Muscle of back (tissue), 11 donors: ENCODE data around the gene ARMC12. TPM values are rescaled to one million over a fixed set of nuclear protein-coding genes. Genes with fewer than 3 reads are reported as not detected.

Source experiments
- DNase-seq, 3 donors: peaks; one replicate each; pipeline versions ENCODE4 v3.0.0 to v3.0.0-alpha.2; 2013
- polyA plus RNA-seq, 10 donors: library from polyadenylated mRNA; unstranded; fragments of 120-200 nt; gene quantifications; one replicate each; pipeline ENCODE4 v1.2.1, GENCODE V29; 2013; ENCODE audit not compliant: insufficient read length in 10 of 10

Gene ARMC12
- polyA plus RNA-seq, 10 donors, result 0.59 to 1.6 (median 0.99) TPM

DNA sequence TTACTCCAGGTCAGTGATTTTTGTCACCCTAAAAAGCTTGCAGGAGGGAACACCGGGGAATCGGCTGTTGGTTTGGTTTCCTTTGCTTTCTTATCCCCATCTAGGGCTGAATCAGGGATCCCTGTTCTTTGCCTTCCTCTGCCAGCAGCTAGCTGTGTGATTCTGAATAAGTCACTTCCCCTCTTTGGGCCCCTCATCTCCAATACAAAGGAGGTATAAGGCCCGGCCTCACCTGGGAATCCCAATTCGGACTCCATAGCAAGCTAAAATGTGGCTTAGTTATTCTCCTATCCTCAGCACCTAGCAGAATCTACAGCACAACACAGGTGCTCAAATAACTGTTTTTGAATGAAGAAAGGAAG lies 18.5 kb upstream of the ARMC12 start:
- no peak for DNase-seq

DNA sequence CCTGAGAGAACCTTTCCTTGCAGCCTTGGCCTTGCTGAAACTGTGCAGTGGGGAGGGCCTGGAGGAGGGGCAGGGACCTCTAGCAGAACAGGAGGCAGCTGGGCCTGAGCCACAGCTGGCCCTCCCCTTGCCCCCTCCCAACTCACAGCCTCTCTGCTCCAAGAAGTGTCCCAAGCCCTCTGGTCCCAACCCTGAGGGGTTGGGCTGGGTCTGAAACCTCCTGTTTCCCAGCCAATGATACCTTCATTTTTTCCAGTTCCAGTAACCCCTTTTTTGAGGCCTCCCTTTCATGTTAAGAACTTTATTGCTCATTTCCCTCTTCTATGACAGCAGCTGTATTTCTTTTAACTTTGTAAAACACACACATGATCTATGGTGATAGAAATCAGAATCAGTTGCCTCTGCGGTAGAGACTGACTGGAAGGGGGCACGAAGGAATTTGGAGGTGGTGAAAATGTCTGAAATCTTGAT lies 17.9 kb upstream of the ARMC12 start:
- DNase-seq, result peak in 1 of 3 donors; percentile 71

DNA sequence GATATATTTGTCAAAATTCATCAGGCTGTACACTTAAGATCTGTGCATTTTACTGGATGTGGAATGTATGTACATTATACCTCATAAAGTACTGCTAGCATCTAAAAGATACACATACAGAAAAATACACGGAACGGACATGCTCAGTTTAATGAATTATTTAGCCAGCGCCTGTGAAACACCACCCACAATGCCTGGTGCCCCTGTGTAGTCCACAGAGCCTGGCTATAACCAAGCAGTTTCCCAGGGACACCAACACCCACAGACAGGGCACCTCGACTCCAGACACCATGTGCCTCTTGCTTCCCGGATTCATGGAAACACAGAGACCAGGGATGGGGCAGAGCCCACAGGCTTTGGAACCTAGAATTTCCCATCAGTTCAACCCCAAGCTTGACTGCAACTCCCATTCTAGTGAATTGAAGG lies 17.4 kb upstream of the ARMC12 start:
- no peak for DNase-seq

DNA sequence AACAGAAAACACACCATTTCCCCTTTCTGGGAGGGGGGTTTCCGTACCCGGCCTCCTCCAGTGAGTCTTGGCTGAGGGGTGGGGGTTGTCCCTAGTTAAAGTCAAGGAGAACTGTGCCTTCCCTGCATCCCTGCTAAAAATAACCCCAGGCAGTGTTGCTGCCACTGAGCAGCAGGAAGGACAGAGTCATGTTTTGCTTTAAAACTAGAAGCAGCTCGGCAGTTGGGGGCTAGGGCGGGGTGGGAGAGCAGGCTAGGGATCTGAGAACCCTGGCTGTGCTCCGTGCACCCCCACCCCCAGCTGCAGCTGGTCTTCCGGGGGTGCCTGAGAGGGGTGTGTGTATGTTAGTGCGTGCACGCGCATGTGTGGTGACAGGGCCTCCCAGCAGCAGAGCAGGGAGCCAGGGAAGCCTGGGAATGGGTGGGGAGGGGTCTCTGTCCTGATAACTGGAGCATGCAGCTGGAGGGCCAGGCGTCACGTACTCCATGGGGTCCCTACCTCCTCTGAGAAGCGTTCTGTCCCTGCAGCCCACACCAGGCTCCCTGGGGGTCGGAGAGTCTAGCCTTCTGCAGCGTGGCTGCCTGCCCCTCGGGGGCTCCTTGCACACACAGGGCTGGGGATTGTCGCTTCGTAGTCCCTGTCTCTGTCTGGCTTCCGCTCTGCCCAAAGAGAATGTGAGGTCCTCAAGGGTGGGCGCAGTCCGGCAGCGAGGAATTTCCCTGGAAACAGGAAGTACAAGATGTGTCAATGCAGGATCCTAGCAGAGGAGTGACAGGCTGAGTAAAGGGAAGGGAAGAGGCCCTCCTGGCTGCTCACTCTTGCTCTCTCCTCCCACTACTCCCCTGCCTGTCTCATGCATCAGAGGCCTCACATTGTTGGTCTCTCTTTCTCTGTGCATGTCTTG lies 16.8 kb upstream of the ARMC12 start:
- DNase-seq, result peak; percentile 56 to 92 (median 63)

DNA sequence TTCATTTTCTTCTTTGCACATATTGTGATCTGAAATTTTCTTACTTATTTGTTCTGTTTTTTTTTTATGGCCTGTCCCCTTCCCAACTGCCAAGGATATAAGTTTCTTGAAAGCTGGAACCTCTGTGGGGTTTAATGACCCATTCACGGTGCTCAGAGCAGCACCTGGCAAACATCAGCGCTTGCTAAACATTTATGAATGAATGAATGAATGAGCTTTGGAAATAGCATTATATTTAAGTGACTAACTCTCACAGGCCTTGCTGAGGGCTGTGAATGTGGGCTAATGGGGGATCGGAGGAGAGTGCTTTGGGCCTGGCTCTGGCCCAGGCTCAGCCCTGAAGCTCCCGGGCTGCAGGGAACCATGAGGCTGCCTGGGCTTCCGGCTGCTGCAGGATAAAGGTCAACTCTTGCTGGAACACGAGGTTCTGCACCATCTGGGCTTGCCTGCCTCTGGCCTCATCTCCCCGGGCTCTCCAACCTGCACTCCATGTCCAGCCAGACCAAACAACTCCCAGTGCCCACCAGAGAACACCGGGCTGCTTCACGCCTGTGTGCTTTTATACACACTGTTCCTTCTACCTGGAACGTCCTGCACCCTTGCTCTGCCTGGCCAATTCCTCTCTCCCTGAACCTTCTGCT lies 14.6 kb upstream of the ARMC12 start:
- DNase-seq, result no peak

DNA sequence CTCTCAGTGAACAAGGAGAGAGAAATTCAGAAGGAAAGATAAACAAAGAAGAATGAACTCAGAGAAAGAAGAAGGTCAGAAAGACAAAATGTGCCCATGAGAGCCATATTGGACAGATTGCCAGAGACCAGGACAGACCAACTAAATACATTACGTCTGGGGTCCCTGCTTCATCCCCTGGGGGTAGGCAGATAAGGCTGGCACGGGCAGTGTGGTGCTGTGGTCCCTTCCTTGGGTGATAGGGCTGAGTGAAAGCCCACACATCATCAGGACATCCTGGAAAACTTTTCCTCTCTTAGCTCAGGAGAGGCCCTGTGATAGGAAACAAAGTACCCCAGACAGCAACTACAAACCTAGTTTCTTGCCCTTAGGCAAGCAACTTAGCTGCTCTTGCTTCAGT lies 13.2 kb upstream of the ARMC12 start:
- no peak for DNase-seq

DNA sequence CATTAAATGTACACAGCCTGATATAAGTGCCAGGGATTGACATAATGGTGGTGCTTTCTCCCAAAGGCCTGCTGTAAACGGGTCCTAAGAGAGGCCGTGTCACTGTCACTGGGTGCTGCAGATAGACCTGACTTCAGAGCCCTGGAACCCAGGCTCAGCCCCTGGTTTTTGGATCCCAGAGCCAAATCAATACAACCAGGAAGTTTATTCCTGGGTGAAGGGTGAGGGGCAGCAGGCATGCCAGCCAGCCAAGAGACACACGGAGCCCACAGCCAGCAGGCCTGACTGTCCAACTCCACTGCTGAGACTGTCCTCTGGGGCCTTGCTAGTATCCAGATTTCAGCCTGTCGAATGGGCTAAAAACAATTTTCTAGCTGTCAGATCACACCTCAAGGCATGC lies 12.8 kb upstream of the ARMC12 start:
- DNase-seq, result no peak

DNA sequence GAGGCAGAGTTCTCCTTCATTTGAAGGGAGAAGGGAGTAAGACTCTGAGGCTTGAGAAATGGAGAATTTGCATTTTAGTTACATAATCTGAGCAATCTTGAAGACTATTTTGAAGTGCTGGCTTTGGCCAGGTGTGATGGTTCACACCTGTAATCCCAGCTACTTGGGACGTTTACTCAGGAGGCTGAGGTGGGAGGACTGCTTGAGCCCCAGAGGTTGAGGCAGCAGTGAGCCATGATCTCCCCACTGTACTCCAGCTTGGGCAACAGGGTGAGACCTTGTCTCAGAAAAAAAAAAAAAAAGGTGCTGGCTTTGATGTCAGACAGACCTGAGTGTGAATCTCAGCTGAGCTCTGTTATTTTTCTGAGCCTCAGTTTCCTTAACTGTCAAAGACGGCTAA lies 12.4 kb upstream of the ARMC12 start:
- DNase-seq, result no peak

DNA sequence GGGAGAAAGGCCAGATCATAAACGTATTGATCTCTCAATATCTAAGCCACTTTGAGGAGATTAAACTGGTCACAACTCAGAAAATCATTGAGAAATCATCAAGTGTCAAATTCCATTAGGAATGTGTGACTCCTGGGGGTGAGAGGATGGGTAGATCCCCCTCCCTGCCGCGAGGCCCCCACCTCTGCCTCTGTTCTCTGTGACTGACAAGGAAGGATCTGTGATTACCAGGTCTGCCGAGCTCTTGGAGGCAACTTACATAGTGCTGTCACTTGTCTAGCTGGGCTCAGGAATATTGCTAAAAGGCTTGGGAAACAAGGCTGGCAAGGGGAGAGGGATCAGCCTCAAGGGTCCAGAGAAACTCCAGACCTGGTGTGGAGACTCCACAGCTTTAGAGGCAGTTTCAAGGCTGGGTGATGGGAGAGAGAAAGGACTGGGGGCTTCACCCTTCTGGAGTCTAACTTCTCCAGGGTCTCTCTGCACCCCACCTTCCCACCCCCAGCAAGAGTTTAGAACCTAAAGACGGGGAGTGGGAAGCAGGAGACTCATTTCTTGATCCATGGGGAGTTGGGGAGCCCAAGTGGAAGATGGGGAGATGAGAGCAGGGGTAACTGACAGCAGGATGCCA lies 11.6 kb upstream of the ARMC12 start:
- no peak for DNase-seq

DNA sequence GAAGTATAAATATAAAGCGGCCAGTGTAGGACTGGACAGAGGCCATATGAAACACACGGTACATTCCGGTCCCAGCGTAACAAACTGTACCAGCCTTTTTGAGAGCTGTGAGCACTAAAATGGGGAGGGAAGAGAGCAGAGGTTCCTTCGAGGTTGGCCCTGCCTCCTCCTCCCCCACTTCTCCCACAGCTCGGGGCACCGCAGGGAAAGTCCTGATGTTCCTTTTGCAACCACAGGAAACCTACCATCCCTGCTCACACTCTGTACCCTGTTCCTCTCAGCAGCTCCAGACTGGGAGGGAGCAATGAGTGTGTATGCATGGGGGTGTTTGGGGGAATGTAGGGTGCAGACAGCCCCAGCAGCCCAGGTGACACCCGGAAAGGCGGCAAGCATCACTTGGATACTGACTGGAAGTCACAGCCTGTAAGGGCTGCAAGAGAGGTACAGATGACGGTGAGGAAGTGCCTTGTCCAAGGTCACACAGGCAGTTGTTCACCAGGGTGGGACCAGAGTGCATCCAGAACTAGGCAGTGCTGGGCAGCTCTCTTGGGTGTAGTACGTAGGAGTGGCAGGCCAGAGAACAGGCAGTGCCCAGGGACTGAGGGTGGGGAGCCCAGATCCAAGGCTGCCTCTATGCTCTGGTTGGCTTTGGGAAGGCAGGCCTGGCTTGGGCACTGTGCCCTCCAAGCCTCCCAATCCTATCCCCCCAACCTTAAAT lies 11.0 kb upstream of the ARMC12 start:
- no peak for DNase-seq

DNA sequence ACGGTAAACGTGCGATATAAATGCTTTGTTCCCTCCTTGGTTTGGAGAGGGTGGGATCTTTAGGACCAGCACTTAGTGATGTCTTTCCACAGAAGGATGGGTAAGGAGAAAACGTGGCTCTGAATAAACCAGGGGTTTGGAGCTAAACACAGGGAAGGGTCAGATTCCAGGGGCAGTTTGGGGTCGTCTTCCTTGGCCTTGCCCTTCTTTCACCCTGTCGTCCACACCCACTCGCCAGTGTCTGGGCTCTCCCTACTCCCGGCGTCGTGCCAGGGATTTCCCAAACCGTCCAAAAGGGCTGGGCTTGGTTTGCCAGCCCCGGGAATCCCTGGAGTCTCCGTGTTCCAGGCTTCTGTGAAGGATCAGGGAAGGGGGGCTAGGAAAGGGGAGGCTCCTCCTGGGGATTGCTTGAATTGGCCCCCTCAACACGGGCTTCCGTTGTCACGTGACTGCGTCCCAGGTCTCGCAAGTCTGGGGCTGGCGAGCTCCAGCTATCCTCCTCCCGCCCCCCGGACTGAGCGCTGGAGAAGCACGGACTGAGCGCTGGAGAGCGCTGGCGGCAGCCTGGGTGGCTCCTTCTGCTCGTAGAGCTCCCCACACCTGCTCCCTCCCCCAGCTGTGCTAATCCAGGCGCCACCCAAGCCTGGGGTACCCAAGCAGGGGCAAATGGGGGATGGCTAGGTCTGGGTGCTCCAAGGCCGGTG lies 9.4 kb upstream of the ARMC12 start:
- peak in 2 of 3 donors; percentile 71 to 83 for DNase-seq

DNA sequence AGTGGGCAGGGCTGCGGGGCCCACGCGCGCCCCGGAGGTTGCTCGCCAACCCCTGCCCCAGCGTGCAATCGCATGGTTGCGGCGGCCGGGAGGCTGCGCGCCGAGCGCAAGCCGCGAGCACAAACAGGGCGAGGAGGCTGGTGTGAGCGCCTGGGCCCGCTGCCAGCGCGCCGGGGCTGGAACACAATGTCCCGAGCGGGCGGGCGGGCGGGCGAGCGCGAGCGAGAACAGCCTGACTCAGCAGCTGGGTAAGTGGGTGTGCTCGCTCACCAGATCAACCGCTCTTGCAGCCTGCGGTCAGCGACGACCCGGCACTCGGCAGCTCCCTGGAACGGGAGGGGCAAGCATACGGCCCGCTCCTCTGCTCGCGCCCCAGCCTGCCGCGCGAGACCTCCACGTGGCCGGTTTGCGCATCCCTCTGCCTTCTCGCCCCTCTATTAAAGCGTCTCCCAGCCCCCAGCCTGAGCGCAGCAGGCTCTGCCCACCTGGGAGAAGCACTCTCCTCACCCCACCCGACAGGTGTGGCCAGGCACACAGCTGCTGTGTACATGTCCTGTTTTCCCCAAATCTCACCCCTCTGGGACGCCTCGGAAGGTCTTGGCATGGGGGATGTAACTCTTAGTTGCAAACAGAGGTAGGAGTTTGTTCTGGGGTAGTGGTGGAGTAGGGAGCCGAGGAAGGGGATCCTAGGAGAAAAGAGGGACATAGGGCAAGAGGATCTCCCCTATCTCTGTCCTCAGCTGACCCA lies 8.7 kb upstream of the ARMC12 start:
- peak; percentile 88 to 95 (median 90) for DNase-seq

DNA sequence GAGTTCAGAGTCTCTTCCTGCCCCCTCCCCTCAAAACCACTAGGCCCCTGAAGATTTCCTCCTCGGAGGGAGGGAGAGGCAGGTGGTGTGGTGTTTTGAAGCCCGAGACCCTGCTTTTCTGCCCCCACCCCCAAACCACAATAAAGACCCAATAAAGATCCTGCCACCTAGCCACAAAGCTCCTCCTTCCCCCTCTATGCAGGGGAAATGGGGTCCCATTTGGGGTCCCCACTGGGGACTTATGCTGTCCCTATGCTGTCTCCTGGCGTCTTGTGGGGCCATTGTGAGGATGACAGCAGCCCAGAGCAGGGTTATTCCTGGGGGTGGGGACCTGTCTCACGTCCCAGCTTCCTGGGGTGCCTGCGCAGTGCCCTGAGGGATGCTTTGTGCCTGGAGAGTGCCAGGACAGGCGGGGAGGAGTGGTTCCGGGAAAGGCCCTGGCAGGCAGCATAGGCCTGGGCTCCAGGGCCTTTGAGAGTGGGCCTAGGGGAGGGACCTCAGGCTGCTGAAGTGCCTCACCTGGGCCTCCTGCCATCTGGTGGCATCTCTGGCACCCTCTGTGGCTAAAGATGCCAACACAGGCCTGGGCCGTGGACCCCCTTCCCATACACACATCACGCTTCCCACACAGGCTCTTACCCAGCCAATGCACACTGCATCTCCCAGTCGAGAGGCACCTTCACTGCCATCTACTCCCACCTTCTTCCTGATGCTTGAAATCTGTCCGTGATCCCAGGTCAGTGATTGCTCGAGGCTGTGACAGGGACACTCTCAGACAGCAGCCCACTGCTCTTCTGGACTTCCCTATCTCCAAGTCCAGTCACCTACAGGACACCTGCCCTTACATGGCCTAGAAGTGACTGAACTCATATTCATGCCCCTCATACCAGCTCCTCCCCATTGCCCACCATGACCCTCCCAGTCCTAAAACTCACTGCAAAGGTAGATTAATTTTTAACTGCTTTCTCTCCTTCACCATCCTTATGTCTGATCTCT lies 7.9 kb upstream of the ARMC12 start:
- DNase-seq, result no peak

DNA sequence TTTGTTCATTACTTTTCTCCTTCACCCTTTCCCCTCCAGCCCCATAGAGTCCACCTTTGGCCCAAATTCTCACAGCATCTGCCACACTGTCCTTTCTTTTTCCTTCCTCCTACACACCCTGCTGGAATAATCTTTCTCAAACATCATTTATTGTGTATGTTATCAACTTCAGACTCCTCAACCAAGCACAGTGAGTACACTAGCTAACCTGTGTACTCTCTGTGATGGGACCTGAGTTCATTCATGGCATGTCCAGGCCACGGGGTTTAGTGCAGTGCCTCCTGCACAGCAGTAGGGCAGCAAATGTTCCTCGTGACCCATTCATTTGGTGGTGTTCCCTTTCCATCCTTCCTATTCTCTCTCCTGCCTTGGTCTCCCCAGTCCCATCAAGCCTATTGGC lies 7.1 kb upstream of the ARMC12 start:
- no peak for DNase-seq

DNA sequence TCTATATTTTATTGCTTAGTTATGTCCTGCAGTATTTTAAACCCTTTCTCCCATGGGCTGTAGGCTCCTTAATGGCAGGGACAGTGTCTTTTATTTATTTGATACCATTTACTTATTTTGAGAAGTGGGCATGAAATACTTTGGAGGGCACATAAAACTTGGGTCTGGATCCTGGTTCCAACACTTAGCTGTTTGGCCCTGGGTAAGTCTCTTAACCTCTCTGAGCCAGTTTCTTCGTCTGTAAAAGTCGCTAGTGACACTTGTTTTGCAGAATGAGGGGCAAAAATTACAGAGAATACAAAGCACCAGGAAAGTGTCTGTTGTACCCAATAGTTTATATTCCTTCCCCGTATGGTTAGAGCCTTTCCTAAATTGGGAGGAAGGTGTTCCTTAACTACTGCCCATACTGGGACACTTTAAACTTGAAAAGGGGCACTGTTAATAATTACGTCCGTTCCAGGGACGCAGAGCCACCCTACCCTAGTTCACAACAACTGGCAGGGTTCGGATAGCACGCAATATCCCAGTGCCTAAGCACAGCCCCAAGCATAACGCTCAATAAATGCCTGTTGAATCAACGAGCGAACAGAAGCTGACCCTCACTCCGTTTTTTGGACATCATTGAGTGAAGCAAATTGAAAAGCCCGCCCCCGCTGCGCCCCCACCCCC lies 6.0 kb upstream of the ARMC12 start:
- DNase-seq, result no peak

DNA sequence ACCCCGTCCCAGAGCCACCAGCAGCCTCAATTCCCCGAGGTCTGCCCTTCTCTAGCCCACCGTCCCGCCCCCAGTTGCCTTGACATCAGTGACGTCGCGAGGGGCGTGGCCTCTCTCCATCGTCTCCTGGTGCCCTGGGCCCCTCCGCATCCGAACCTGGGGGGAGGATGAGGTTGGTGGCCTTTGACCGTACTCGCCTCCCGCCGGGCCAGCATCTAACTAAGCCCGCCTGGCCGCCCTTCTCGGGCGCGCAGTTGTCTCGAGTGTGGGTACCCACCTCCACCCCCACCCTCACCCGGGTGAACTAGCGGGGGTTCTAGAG lies 5.5 kb upstream of the ARMC12 start:
- peak; percentile 83 to 96 (median 92) for DNase-seq

DNA sequence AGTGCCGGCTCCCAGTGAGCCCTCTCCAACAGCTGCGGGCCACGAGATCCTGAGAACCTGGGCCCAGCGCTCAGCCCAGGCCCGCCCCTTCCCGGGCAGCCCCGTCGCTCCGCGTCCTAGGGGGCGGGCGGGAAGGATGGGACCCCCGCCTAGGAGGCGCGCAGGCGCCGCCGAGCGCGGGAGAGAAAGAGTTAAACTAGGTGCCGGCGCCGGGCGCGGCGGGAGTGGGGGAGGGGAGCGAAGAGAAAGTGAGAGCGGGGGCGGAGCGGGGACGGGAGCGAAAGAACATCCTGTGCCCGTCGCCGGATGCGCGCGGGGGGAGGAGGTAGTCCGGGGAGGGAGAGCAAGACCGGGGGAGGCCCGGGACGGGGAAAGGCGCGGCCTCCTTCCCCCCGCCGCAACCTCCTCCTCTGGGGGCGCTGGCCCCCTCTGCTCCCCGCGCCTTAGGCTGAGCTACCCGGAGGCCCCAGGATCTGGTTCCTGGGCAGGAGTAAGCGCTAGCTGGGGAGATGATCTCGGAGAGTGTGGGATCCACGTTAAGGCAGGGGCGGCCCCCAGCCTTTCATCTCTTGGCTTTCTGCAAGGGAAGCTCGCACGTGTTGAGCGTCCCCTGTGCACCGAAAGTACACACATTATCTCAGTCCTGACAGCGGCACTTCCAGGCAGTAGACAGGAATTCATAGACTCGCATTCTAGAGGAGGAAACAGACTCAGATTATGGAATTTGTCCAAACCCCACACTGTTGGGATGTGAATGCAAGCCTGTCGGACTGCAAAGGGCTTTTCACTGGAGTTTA lies 4.9 kb upstream of the ARMC12 start:
- peak; percentile 89 to 97 (median 92) for DNase-seq

DNA sequence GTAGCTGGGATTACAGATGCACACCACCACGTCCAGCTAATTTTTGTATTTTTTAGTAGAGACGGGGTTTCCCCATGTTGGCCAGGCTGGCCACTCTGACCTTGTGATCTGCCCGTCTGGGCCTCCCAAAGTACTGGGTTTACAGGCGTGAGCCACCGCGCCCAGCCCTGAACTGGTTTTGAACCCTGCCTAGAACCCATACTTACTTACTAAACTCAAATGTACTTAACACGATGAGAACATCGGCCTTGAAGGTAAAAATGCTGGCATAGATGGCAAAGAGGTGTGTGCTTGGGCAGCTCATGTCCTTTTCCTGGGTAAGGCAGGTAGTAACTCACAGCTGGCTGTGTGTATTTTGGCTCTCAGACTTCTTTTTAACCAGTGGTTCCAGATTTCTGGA lies 3.2 kb upstream of the ARMC12 start:
- no peak for DNase-seq
